Myocyte (in vitro differentiated cells): ENCODE results near the gene CLSTN2. TPM values are rescaled to one million over a fixed set of nuclear protein-coding genes. Genes with fewer than 3 reads are reported as not detected.

Experiments
- DNase-seq: peaks from one replicate; pipeline ENCODE4 v3.0.0-alpha.2; 2012; ENCODE audit warnings: low read depth
- total RNA-seq: library from RNA; depleted of rRNA; stranded (reverse); fragments of >200 nt; gene quantifications from 2 replicates; pipeline ENCODE4 v1.2.3, GENCODE V29; 2014

CLSTN2 gene
- total RNA-seq, 1 donor from 2014 or later = 25.4 TPM

- peak; percentile 8 for DNase-seq
These were observed 116.3 kb downstream of the CLSTN2 start for GRCh38 chr3:140051019-140051957.

- DNase-seq = peak; percentile 25
These were observed 118.1 kb downstream of the CLSTN2 start for GRCh38 chr3:140052771-140053702.

- DNase-seq = no peak
These were observed 118.8 kb downstream of the CLSTN2 start for GRCh38 chr3:140053794-140054193.

GRCh38 chr3:140055092-140055791 lies 120.3 kb downstream of the CLSTN2 start:
- DNase-seq = no peak

- no peak for DNase-seq
These were observed 121.1 kb downstream of the CLSTN2 start for GRCh38 chr3:140056047-140056446.

GRCh38 chr3:140061211-140061610 lies 126.2 kb downstream of the CLSTN2 start:
- DNase-seq = no peak

GRCh38 chr3:140062461-140062860 lies 127.5 kb downstream of the CLSTN2 start:
- no peak for DNase-seq

GRCh38 chr3:140067487-140067886 lies 132.5 kb downstream of the CLSTN2 start:
- DNase-seq = no peak

- DNase-seq = no peak
These were observed 133.6 kb downstream of the CLSTN2 start for GRCh38 chr3:140068494-140069017.

- DNase-seq = peak; percentile 33
These were observed 138.5 kb downstream of the CLSTN2 start for GRCh38 chr3:140073278-140074045.

- DNase-seq = no peak
These were observed 141.6 kb downstream of the CLSTN2 start for GRCh38 chr3:140076552-140076951.

- DNase-seq = no peak
These were observed 142.4 kb downstream of the CLSTN2 start for GRCh38 chr3:140077406-140077805.

- no peak for DNase-seq
These were observed 143.4 kb downstream of the CLSTN2 start for GRCh38 chr3:140078343-140078742.

- peak; percentile 45 for DNase-seq
These were observed 144.0 kb downstream of the CLSTN2 start for GRCh38 chr3:140078940-140079339.

- DNase-seq = no peak
These were observed 146.9 kb downstream of the CLSTN2 start for GRCh38 chr3:140081887-140082286.

- no peak for DNase-seq
These were observed 150.0 kb downstream of the CLSTN2 start for GRCh38 chr3:140085001-140085400.

- DNase-seq = no peak
These were observed 151.7 kb downstream of the CLSTN2 start for GRCh38 chr3:140086642-140087041.

- no peak for DNase-seq
These were observed 153.1 kb downstream of the CLSTN2 start for GRCh38 chr3:140088058-140088457.

- DNase-seq = no peak
These were observed 153.5 kb downstream of the CLSTN2 start for GRCh38 chr3:140088513-140088912.

GRCh38 chr3:140089403-140090072 lies 154.6 kb downstream of the CLSTN2 start:
- no peak for DNase-seq
